H1 (cell line): ENCODE results near the gene GLT8D2. TPM values are rescaled to one million over a fixed set of nuclear protein-coding genes. Genes with fewer than 3 reads are reported as not detected.

ENCODE experiments used
- CTCF ChIA-PET: fragments of 300-600 bp; sonication (Branson Sonifier 250); formaldehyde crosslinking; loops from one replicate; lab custom pipeline; 2021; ENCODE audit not compliant: partially characterized antibody; lab: Charles Lee
- POLR2A ChIA-PET: fragments of 300-600 bp; sonication (Branson Sonifier 250); formaldehyde crosslinking; loops from one replicate; lab custom pipeline; 2021; ENCODE audit warnings: inconsistent platforms; ENCODE audit not compliant: partially characterized antibody; lab: Charles Lee
- DNase-seq, 2 experiments: peaks; one replicate each; pipeline versions ENCODE4 v3.0.0 to v3.0.0-alpha.2; 2010 to 2022; ENCODE audit warnings: low spot score in 2 of 2, low read depth in 1 of 2, mixed read lengths in 1 of 2
- FAIRE-seq: peaks from 2 replicates; lab custom pipeline; 2011; peaks lifted over from hg19 to GRCh38; lab: Jason Lieb, UNC
- H2AFZ ChIP-seq: 2 replicates; pipeline ENCODE4 v1.8.1; 2012; ENCODE audit warnings: low read length, inconsistent platforms
- H2AK5ac ChIP-seq: 2 replicates; pipeline ENCODE4 v1.6.1; 2013; ENCODE audit warnings: low read depth, low read length
- H2BK120ac ChIP-seq: replicated peaks from 2 replicates; pipeline ENCODE3; 2013; ENCODE audit warnings: low read depth, low read length, inconsistent platforms
- H2BK12ac ChIP-seq: 2 replicates; pipeline ENCODE4 v1.6.1; 2013; ENCODE audit warnings: low read depth, low read length
- H2BK15ac ChIP-seq: 2 replicates; pipeline ENCODE4 v1.6.1; 2013; ENCODE audit warnings: low read length
- H2BK20ac ChIP-seq: 2 replicates; pipeline ENCODE4 v1.6.1; 2013; ENCODE audit warnings: low read length
- H2BK5ac ChIP-seq: 2 replicates; pipeline ENCODE4 v1.6.1; 2013; ENCODE audit warnings: low read depth, low read length
- H3K14ac ChIP-seq: 2 replicates; pipeline ENCODE4 v1.6.1; 2013; ENCODE audit warnings: inconsistent platforms; ENCODE audit not compliant: insufficient read length
- H3K18ac ChIP-seq: 2 replicates; pipeline ENCODE4 v1.6.1; 2013; ENCODE audit warnings: low read length; ENCODE audit errors: extremely low read depth
- H3K23ac ChIP-seq: 2 replicates; pipeline ENCODE4 v1.6.1; 2013; ENCODE audit warnings: inconsistent platforms; ENCODE audit not compliant: insufficient read length
- H3K23me2 ChIP-seq: 2 replicates; pipeline ENCODE4 v1.6.1; 2013; ENCODE audit warnings: low read depth, low read length
- H3K27ac ChIP-seq: 2 replicates; pipeline ENCODE4 v1.6.1; 2011; ENCODE audit warnings: low read depth, low read length, inconsistent platforms
- H3K27me3 ChIP-seq, 4 experiments: replicated peaks in 1 of 4; 1 replicate in 1 of 4; 2 replicates in 3 of 4; pipeline versions ENCODE4 v1.6.1 to v1.8.1; 2011 to 2013; ENCODE audit warnings: low read length in 3 of 4, mild to moderate bottlenecking in 3 of 4, inconsistent platforms in 2 of 4, mixed read lengths in 2 of 4, moderate library complexity in 1 of 4; ENCODE audit not compliant: control insufficient read depth in 3 of 4, insufficient read depth in 3 of 4; ENCODE audit errors: extremely low read depth in 1 of 4
- H3K36me3 ChIP-seq, 4 experiments: 2 replicates each; pipeline versions ENCODE4 v1.6.1 to v1.8.1; 2011 to 2013; ENCODE audit warnings: mild to moderate bottlenecking in 4 of 4, low read length in 3 of 4, moderate library complexity in 2 of 4, control low read depth in 1 of 4, inconsistent platforms in 1 of 4; ENCODE audit not compliant: insufficient read depth in 4 of 4, control insufficient read depth in 2 of 4
- H3K4ac ChIP-seq: replicated peaks from 2 replicates; pipeline ENCODE3; 2013; ENCODE audit warnings: low read length, low read depth, mixed read lengths, inconsistent platforms; ENCODE audit not compliant: insufficient read length
- H3K4me1 ChIP-seq, 4 experiments: replicated peaks in 1 of 4; 1 replicate in 1 of 4; 2 replicates in 3 of 4; pipeline versions ENCODE4 v1.6.1 to v1.8.1; 2011 to 2013; ENCODE audit warnings: low read length in 3 of 4, inconsistent platforms in 2 of 4, mixed read lengths in 1 of 4; ENCODE audit not compliant: insufficient read depth in 4 of 4, control insufficient read depth in 3 of 4
- H3K4me2 ChIP-seq, 2 experiments: 2 replicates each; pipeline versions ENCODE4 v1.6.1 to v1.8.1; 2011 to 2013; ENCODE audit warnings: low read depth in 2 of 2, low read length in 2 of 2, control low read depth in 1 of 2, inconsistent platforms in 1 of 2, mild to moderate bottlenecking in 1 of 2; ENCODE audit not compliant: insufficient read depth in 1 of 2
- H3K4me3 ChIP-seq, 4 experiments: fragments of 200-600, 300-600 bp in 1 of 4; sonication (generic), shearing (Covaris generic), sonication (Bioruptor Twin) in 1 of 4; 2 replicates each; pipeline versions ENCODE4 v1.5.1 to v1.8.1; 2011 to 2016; ENCODE audit warnings: low read length in 4 of 4, low read depth in 3 of 4, control low read depth in 2 of 4, inconsistent platforms in 2 of 4, mild to moderate bottlenecking in 2 of 4, mixed read lengths in 1 of 4, moderate library complexity in 1 of 4; ENCODE audit not compliant: insufficient read depth in 2 of 4; ENCODE audit errors: extremely low read depth in 1 of 4
- H3K56ac ChIP-seq: replicated peaks from 2 replicates; pipeline ENCODE3; 2013; ENCODE audit warnings: low read depth, mild to moderate bottlenecking, mixed read lengths, low read length, inconsistent platforms; ENCODE audit not compliant: insufficient read length
- H3K79me1 ChIP-seq: 2 replicates; pipeline ENCODE4 v1.6.1; 2013; ENCODE audit warnings: low read depth, low read length, control low read depth
- H3K79me2 ChIP-seq, 2 experiments: 2 replicates each; pipeline versions ENCODE4 v1.6.1 to v1.8.1; 2012 to 2013; ENCODE audit warnings: low read length in 2 of 2, mild to moderate bottlenecking in 2 of 2, inconsistent platforms in 1 of 2; ENCODE audit not compliant: insufficient read depth in 2 of 2, control insufficient read depth in 1 of 2
- H3K9ac ChIP-seq, 4 experiments: replicated peaks in 1 of 4; 1 replicate in 1 of 4; 2 replicates in 3 of 4; pipeline versions ENCODE4 v1.6.1 to v1.8.1; 2011 to 2013; ENCODE audit warnings: low read depth in 3 of 4, low read length in 3 of 4, control low read depth in 2 of 4, mild to moderate bottlenecking in 2 of 4, moderate library complexity in 2 of 4, inconsistent platforms in 1 of 4; ENCODE audit errors: extremely low read depth in 1 of 4
- H3K9me3 ChIP-seq, 2 experiments: 2 replicates each; pipeline versions ENCODE4 v1.6.1 to v1.8.1; 2012 to 2013; ENCODE audit warnings: mild to moderate bottlenecking in 2 of 2, moderate library complexity in 2 of 2, control low read depth in 1 of 2, inconsistent platforms in 1 of 2, low read depth in 1 of 2, low read length in 1 of 2, mixed read lengths in 1 of 2; ENCODE audit not compliant: insufficient read depth in 2 of 2
- H4K20me1 ChIP-seq, 2 experiments: replicated peaks in 1 of 2; 2 replicates each; pipeline versions ENCODE3 to v1.8.1; 2011 to 2013; ENCODE audit warnings: inconsistent platforms in 2 of 2, low read length in 2 of 2, mild to moderate bottlenecking in 1 of 2; ENCODE audit not compliant: insufficient read depth in 2 of 2, control insufficient read depth in 1 of 2
- H4K5ac ChIP-seq: 2 replicates; pipeline ENCODE4 v1.6.1; 2013; ENCODE audit warnings: low read length, low read depth, mixed read lengths, inconsistent platforms; ENCODE audit not compliant: insufficient read length
- H4K8ac ChIP-seq: 2 replicates; pipeline ENCODE4 v1.8.0; 2013; ENCODE audit warnings: mild to moderate bottlenecking, moderate library complexity, low read length, inconsistent platforms; ENCODE audit not compliant: insufficient read depth; ENCODE audit errors: extremely low read depth
- H4K91ac ChIP-seq: replicated peaks from 2 replicates; pipeline ENCODE3; 2013; ENCODE audit warnings: low read length, mixed read lengths, inconsistent platforms; ENCODE audit not compliant: insufficient read length
- GABPA ChIP-seq: IDR thresholded peaks from 2 replicates; pipeline ENCODE4 v1.6.1; 2011; ENCODE audit warnings: mild to moderate bottlenecking, low read length, moderate library complexity, borderline replicate concordance; ENCODE audit not compliant: insufficient read depth
- WGBS, 2 experiments: shearing (Covaris generic) in 1 of 2; methylation state at CpG; one replicate each; pipeline versions ENCODE4 v1.1.6 to v1.1.7; 2013 to 2015; ENCODE audit warnings: low lambda C conversion rate in 2 of 2, mixed read lengths in 2 of 2, inconsistent platforms in 1 of 2, low coverage in 1 of 2, missing lambda C conversion rate in 1 of 2; ENCODE audit not compliant: insufficient replicate concordance in 2 of 2, insufficient coverage in 1 of 2, insufficient read length in 1 of 2; ENCODE audit errors: extremely low coverage in 1 of 2, missing lambda C conversion rate in 1 of 2; 5-methylcytosine and 5-hydroxymethylcytosine counted together
- polyA plus RNA-seq, 7 experiments: library from polyadenylated mRNA; depleted of rRNA in 3 of 7; stranded (reverse) in 5 of 7; unstranded in 2 of 7; fragments of >200 nt in 5 of 7; fragments of 200-250 nt in 2 of 7; gene quantifications; 1 replicate in 5 of 7; 2 replicates in 1 of 7; 4 replicates in 1 of 7; pipeline versions ENCODE4 v1.2.1 to v1.2.3, GENCODE V29; 2011 to 2013; ENCODE audit warnings: missing spikeins in 2 of 7, mixed read lengths in 2 of 7
- total RNA-seq: library from RNA; stranded (reverse); fragmentation: NEBNext Ultra II Directional; extraction: Animal tissue kit (Norgen Biotek cat#: 25700); gene quantifications from 2 replicates; pipeline ENCODE4 v1.2.1, GENCODE V29; 2021

The GLT8D2 gene
- total and polyA plus RNA-seq, 2 of the 8 experiments (the other 6 are each of a cell fraction or from before 2014, with no cell fraction given), result 6.8 to 9.8 TPM

GRCh38 chr12:103975368-103975767 lies 74.6 kb downstream of the GLT8D2 start:
- CTCF ChIA-PET, result no interaction called here
- Histone ChIP-seq H4K91ac (no peak overlapping the region), H4K20me1 (peaks cover 2 to 3% of the 10 kb centered on the region in 2 experiments), H4K5ac (no peak overlapping the region), H3K27me3 (no peaks in the 10 kb centered on the region), H3K4me1 (no peaks in the 10 kb centered on the region), H3K4me3 (no peak overlapping the region), H3K14ac (no peak overlapping the region), H2BK20ac (no peak overlapping the region), H2AFZ (no peak overlapping the region), H3K4ac (no peak overlapping the region), H3K23ac (no peak overlapping the region), H3K9me3 (no peaks in the 10 kb centered on the region), H2BK12ac (no peak overlapping the region), H2BK5ac (no peak overlapping the region)
- TF ChIP-seq GABPA, result no peak
- TF ChIP-seq, all 59 proteins: peak for 0
- peaks cover 4% of the 10 kb centered on the region; the same call in 1 of the 2 replicates for H3K79me1 ChIP-seq
- no peak overlapping the region for H3K9ac ChIP-seq
- POLR2A ChIA-PET, result interaction anchor here (1.2 to 1.3 kb wide), 2 partner anchors 10 to 18 kb away, joined by 3 to 4 read pairs; partner anchors contain the start of gene TDG
- no peak overlapping the region for H3K18ac ChIP-seq
- DNase-seq, result no peak
- no peaks in the 10 kb centered on the region for H3K23me2 ChIP-seq
- no peak overlapping the region for H2BK120ac ChIP-seq
- no peak overlapping the region for H3K4me2 ChIP-seq
- 94% methylated on average over 2 of the region's 2 CpGs; no CpG with 5 or more reads in 1 of the 2 experiments for WGBS, 2 experiments
- H3K56ac ChIP-seq, result no peak overlapping the region
- H2AK5ac ChIP-seq, result no peak overlapping the region
- peaks cover 9 to 37% (median 19%) of the 10 kb centered on the region in 4 experiments for H3K36me3 ChIP-seq
- no peak for FAIRE-seq
- no peak overlapping the region for H4K8ac ChIP-seq
- H3K27ac ChIP-seq, result no peak overlapping the region
- peaks cover 6 to 72% of the 10 kb centered on the region in 2 experiments for H3K79me2 ChIP-seq
- no peak overlapping the region for H2BK15ac ChIP-seq
